T-cell (primary cell): ENCODE measurements around the gene KY. TPM values are rescaled to one million over a fixed set of nuclear protein-coding genes. Genes with fewer than 3 reads are reported as not detected.

Experiments
- ATAC-seq, 4 experiments: fragments of 200-7000 bp in 3 of 4; fragments of 150-1000 bp in 1 of 4; cut with Tn5 transposase; replicated peaks in 1 of 4; 1 replicate in 3 of 4; 2 replicates in 1 of 4; pipeline ENCODE4 v1.10.0; 2021; ENCODE audit warnings: moderate library complexity in 3 of 4, mild to moderate bottlenecking in 2 of 4, moderate number of reproducible peaks in 1 of 4
- CTCF ChIA-PET, 2 donors: fragments of 300-600 bp; sonication (Branson Sonifier 250); formaldehyde crosslinking; loops; one replicate each; lab custom pipeline; 2022; ENCODE audit warnings: antibody characterized with exemption in 2 of 2; lab: Charles Lee
- POLR2A ChIA-PET, 2 donors: fragments of 300-600 bp; sonication (Branson Sonifier 250); formaldehyde crosslinking; loops; one replicate each; lab custom pipeline; 2022; ENCODE audit warnings: antibody characterized with exemption in 2 of 2; lab: Charles Lee
- DNase-seq, 35 experiments: peaks; one replicate each; pipeline versions ENCODE4 v3.0.0 to v3.0.0-alpha.2; 2013 to 2023
- H3K27ac ChIP-seq: one replicate; pipeline ENCODE4 v1.5.1; 2013; ENCODE audit warnings: low read length
- H3K27me3 ChIP-seq, 2 experiments: replicated peaks in 1 of 2; 1 replicate in 1 of 2; 2 replicates in 1 of 2; pipeline versions ENCODE4 v1.6.1 to v1.7.0; 2013; ENCODE audit warnings: low read length in 1 of 2, mixed read lengths in 1 of 2; ENCODE audit not compliant: control insufficient read depth in 2 of 2, insufficient read depth in 2 of 2; ENCODE audit errors: extremely low read depth in 1 of 2
- H3K36me3 ChIP-seq, 2 donors: 1 replicate in 1 of 2; 2 replicates in 1 of 2; pipeline versions ENCODE4 v1.6.1 to v1.7.0; 2013; ENCODE audit warnings: low read length in 1 of 2; ENCODE audit not compliant: control insufficient read depth in 2 of 2, insufficient read depth in 1 of 2; ENCODE audit errors: extremely low read depth in 1 of 2
- H3K4me1 ChIP-seq, 2 experiments: 1 replicate in 1 of 2; 2 replicates in 1 of 2; pipeline versions ENCODE4 v1.6.1 to v1.7.0; 2013; ENCODE audit warnings: low read length in 2 of 2, mixed read lengths in 1 of 2; ENCODE audit not compliant: insufficient read depth in 2 of 2, control insufficient read depth in 1 of 2; ENCODE audit errors: extremely low read depth in 1 of 2
- H3K4me3 ChIP-seq, 2 donors: 1 replicate in 1 of 2; 2 replicates in 1 of 2; pipeline versions ENCODE4 v1.5.1 to v1.7.0; 2013; ENCODE audit warnings: mild to moderate bottlenecking in 2 of 2, low read length in 1 of 2, moderate library complexity in 1 of 2; ENCODE audit not compliant: control insufficient read depth in 1 of 2; ENCODE audit errors: extremely low read depth in 1 of 2
- H3K9me3 ChIP-seq: 2 replicates; pipeline ENCODE4 v1.7.0; 2013
- H3K27ac Mint-ChIP-seq, 2 donors: one replicate each; pipeline ENCODE4 v1.8.0; 2020 to 2021; ENCODE audit warnings: mild to moderate bottlenecking in 2 of 2, mixed read lengths in 2 of 2
- H3K27me3 Mint-ChIP-seq, 2 donors: one replicate each; pipeline ENCODE4 v1.8.0; 2021 to 2022; ENCODE audit warnings: mixed read lengths in 2 of 2
- H3K36me3 Mint-ChIP-seq: one replicate; pipeline ENCODE4 v1.8.0; 2021; ENCODE audit warnings: mixed read lengths
- H3K4me1 Mint-ChIP-seq, 3 donors: one replicate each; pipeline ENCODE4 v1.8.0; 2020 to 2022; ENCODE audit warnings: mixed read lengths in 3 of 3, mild to moderate bottlenecking in 1 of 3
- H3K4me3 Mint-ChIP-seq, 3 donors: one replicate each; pipeline ENCODE4 v1.8.0; 2020 to 2022; ENCODE audit warnings: mild to moderate bottlenecking in 3 of 3, mixed read lengths in 3 of 3, moderate library complexity in 3 of 3
- H3K9me3 Mint-ChIP-seq, 3 donors: one replicate each; pipeline ENCODE4 v1.8.0; 2020 to 2022; ENCODE audit warnings: mixed read lengths in 3 of 3
- WGBS: methylation state at CpG from one replicate; pipeline ENCODE4 v1.1.5; 2013; ENCODE audit warnings: missing lambda C conversion rate; ENCODE audit not compliant: insufficient coverage; 5-methylcytosine and 5-hydroxymethylcytosine counted together
- total RNA-seq, 35 experiments: library from RNA in 6 of 35; stranded (reverse) in 6 of 35; fragments of 120-200 nt in 1 of 35; gene quantifications; one replicate each; pipeline versions ENCODE4 v1.2.1 to v1.2.4 and lab custom pipeline; 2013 to 2026

The KY gene
- total RNA-seq, 5 donors from 2014 or later (not counting 1 experiment from before 2014, with no cell fraction given), result not detected

- Histone ChIP-seq H3K4me3 (no peak overlapping the region), H3K36me3 (no peaks in the 10 kb centered on the region), H3K27ac (no peak overlapping the region), H3K4me1 (no peaks in the 10 kb centered on the region), H3K9me3 (no peaks in the 10 kb centered on the region), H3K27me3 (peaks cover 0 to 14% of the 10 kb centered on the region in 2 experiments)
- Mint-ChIP-seq H3K27ac (no peak overlapping the region), H3K4me1 (no peaks in the 10 kb centered on the region), H3K9me3 (no peaks in the 10 kb centered on the region), H3K27me3 (peaks cover 0 to 9% of the 10 kb centered on the region in 2 donors), H3K36me3 (no peaks in the 10 kb centered on the region), H3K4me3 (no peak overlapping the region)
- no peak for ATAC-seq
- DNase-seq, result no peak
- POLR2A ChIA-PET, result no interaction called here
- CTCF ChIA-PET, result no interaction called here
- 80% methylated on average over 1 of the region's 4 CpGs for WGBS
Measured at GRCh38 chr3:134641671-134642300, 9.0 kb downstream of the KY start.

- no peak overlapping the region for H3K27ac Mint-ChIP-seq
- CTCF ChIA-PET, result no interaction called here
- H3K9me3 Mint-ChIP-seq, result no peaks in the 10 kb centered on the region
- Histone ChIP-seq H3K27me3 (peaks cover 0 to 14% of the 10 kb centered on the region in 2 experiments), H3K4me3 (no peak overlapping the region), H3K9me3 (no peaks in the 10 kb centered on the region), H3K27ac (no peak overlapping the region), H3K4me1 (no peaks in the 10 kb centered on the region), H3K36me3 (no peaks in the 10 kb centered on the region)
- no peak overlapping the region for H3K4me3 Mint-ChIP-seq
- DNase-seq (peak in 1 of 35 experiments; percentile 23), ATAC-seq (no peak)
- H3K27me3 Mint-ChIP-seq, result peaks cover 0 to 8% of the 10 kb centered on the region in 2 donors
- POLR2A ChIA-PET, result no interaction called here
- H3K36me3 Mint-ChIP-seq, result no peaks in the 10 kb centered on the region
- WGBS, result 31% methylated on average over 3 of the region's 4 CpGs
- no peaks in the 10 kb centered on the region for H3K4me1 Mint-ChIP-seq
Measured at GRCh38 chr3:134640872-134641470, 9.9 kb downstream of the KY start.

- Mint-ChIP-seq H3K27ac (no peak overlapping the region), H3K4me3 (no peak overlapping the region), H3K9me3 (no peaks in the 10 kb centered on the region), H3K36me3 (no peaks in the 10 kb centered on the region), H3K4me1 (no peaks in the 10 kb centered on the region), H3K27me3 (peaks cover 0 to 3% of the 10 kb centered on the region in 2 donors)
- Histone ChIP-seq H3K4me1 (no peaks in the 10 kb centered on the region), H3K4me3 (no peak overlapping the region), H3K27ac (no peak overlapping the region), H3K36me3 (no peaks in the 10 kb centered on the region), H3K9me3 (no peaks in the 10 kb centered on the region), H3K27me3 (peaks cover 0 to 14% of the 10 kb centered on the region in 2 experiments)
- POLR2A ChIA-PET, result no interaction called here
- CTCF ChIA-PET, result no interaction called here
- WGBS, result 65% methylated on average over 2 of the region's 5 CpGs
- no peak for ATAC-seq
- no peak for DNase-seq
Measured at GRCh38 chr3:134640378-134640777, 10.4 kb downstream of the KY start.

GRCh38 chr3:134638385-134639030 is 12.3 kb downstream of the KY start:
- no peaks in the 10 kb centered on the region for H3K4me1 Mint-ChIP-seq
- ChIA-PET POLR2A (no interaction called here), CTCF (interaction anchor here (0.6 kb wide), 2 partner anchors 10 to 22 kb away, joined by 3 to 4 read pairs; no protein-coding TSS in a partner anchor)
- ATAC-seq (no peak), DNase-seq (no peak)
- Histone ChIP-seq H3K4me1 (no peaks in the 10 kb centered on the region), H3K27me3 (peaks cover 0 to 3% of the 10 kb centered on the region in 2 experiments), H3K36me3 (no peaks in the 10 kb centered on the region), H3K9me3 (no peaks in the 10 kb centered on the region), H3K27ac (no peak overlapping the region), H3K4me3 (no peak overlapping the region)
- H3K36me3 Mint-ChIP-seq, result no peaks in the 10 kb centered on the region
- H3K27me3 Mint-ChIP-seq, result peaks cover 0 to 4% of the 10 kb centered on the region in 2 donors
- no peak overlapping the region for H3K4me3 Mint-ChIP-seq
- no peak overlapping the region for H3K27ac Mint-ChIP-seq
- H3K9me3 Mint-ChIP-seq, result peaks cover 0 to 4% (median 0%) of the 10 kb centered on the region in 3 donors
- 89% methylated on average over 3 of the region's 6 CpGs for whole genome bisulfite sequencing

- H3K4me1 Mint-ChIP-seq, result no peaks in the 10 kb centered on the region
- no peak overlapping the region for H3K4me3 Mint-ChIP-seq
- Histone ChIP-seq H3K27me3 (no peaks in the 10 kb centered on the region), H3K36me3 (no peaks in the 10 kb centered on the region), H3K27ac (no peak overlapping the region), H3K9me3 (no peaks in the 10 kb centered on the region), H3K4me3 (no peak overlapping the region), H3K4me1 (no peaks in the 10 kb centered on the region)
- H3K27ac Mint-ChIP-seq, result no peak overlapping the region
- ATAC-seq, result no peak
- H3K9me3 Mint-ChIP-seq, result peaks cover 2 to 12% (median 8%) of the 10 kb centered on the region in 3 donors
- H3K27me3 Mint-ChIP-seq, result peaks cover 4 to 5% of the 10 kb centered on the region in 2 donors
- POLR2A ChIA-PET, result no interaction called here
- H3K36me3 Mint-ChIP-seq, result no peaks in the 10 kb centered on the region
- CTCF ChIA-PET, result no interaction called here
- no CpG with 5 or more reads among the region's 1 CpG for WGBS
- no peak for DNase-seq
Measured at GRCh38 chr3:134636406-134636805, 14.4 kb downstream of the KY start.

GRCh38 chr3:134630506-134630905 is 20.3 kb downstream of the KY start:
- peaks cover 4% of the 10 kb centered on the region for H3K9me3 ChIP-seq
- POLR2A ChIA-PET, result no interaction called here
- H3K4me1 ChIP-seq, result no peaks in the 10 kb centered on the region
- peaks cover 10 to 11% of the 10 kb centered on the region in 2 donors for H3K27me3 Mint-ChIP-seq
- H3K9me3 Mint-ChIP-seq, result peaks cover 11 to 27% (median 22%) of the 10 kb centered on the region in 3 donors
- CTCF ChIA-PET, result no interaction called here
- H3K27ac Mint-ChIP-seq, result no peak overlapping the region
- H3K36me3 ChIP-seq, result no peaks in the 10 kb centered on the region
- no CpG with 5 or more reads among the region's 1 CpG for WGBS
- H3K36me3 Mint-ChIP-seq, result no peaks in the 10 kb centered on the region
- DNase-seq (no peak), ATAC-seq (no peak)
- H3K4me3 ChIP-seq, result no peak overlapping the region
- H3K4me1 Mint-ChIP-seq, result no peaks in the 10 kb centered on the region
- no peak overlapping the region for H3K4me3 Mint-ChIP-seq
- H3K27me3 ChIP-seq, result peaks cover 0 to 4% of the 10 kb centered on the region in 2 experiments
- H3K27ac ChIP-seq, result no peak overlapping the region
